ENCODE measurements around the gene TRABD2B.

The TRABD2B gene

GRCh38 chr1:47781171-47781959 is 215.8 kb downstream of the TRABD2B start:
- Histone ChIP-seq H3K4me1 (ENCODE audit: control insufficient read depth, insufficient read depth, low read length, poor library complexity, severe bottlenecking) (no peaks in the 10 kb centered on the region), H3K36me3 (ENCODE audit: control insufficient read depth, insufficient read depth, low read length) (no peaks in the 10 kb centered on the region), H3K4me3 (ENCODE audit: extremely low read depth, insufficient read depth, low read length, poor library complexity, severe bottlenecking) (no peak overlapping the region), H3K27ac (ENCODE audit: low read depth, low read length, severe bottlenecking) (no peak overlapping the region), H3K9me3 (ENCODE audit: control insufficient read depth, low read length) (no peaks in the 10 kb centered on the region)
- WGBS, 2 experiments (ENCODE audit: insufficient coverage in 2 of 2): 93 to 98% methylated on average over 22 of the region's 22 CpGs

- no peaks in the 10 kb centered on the region for H3K36me3 ChIP-seq (ENCODE audit: control insufficient read depth, insufficient read depth, low read length)
- no peaks in the 10 kb centered on the region for H3K9me3 ChIP-seq (ENCODE audit: control insufficient read depth, low read length)
- H3K4me1 ChIP-seq (ENCODE audit: control insufficient read depth, insufficient read depth, low read length, poor library complexity, severe bottlenecking): no peaks in the 10 kb centered on the region
- H3K27ac ChIP-seq (ENCODE audit: low read depth, low read length, severe bottlenecking): no peak overlapping the region
- 89 to 91% methylated on average over 8 of the region's 8 CpGs for WGBS, 2 experiments (ENCODE audit: insufficient coverage in 2 of 2)
- H3K4me3 ChIP-seq (ENCODE audit: extremely low read depth, insufficient read depth, low read length, poor library complexity, severe bottlenecking): no peak overlapping the region
Observed at GRCh38 chr1:47780469-47780995, 216.7 kb downstream of the TRABD2B start.

GRCh38 chr1:47779613-47780012 is 217.6 kb downstream of the TRABD2B start:
- 95 to 97% methylated on average over 3 of the region's 3 CpGs for WGBS, 2 experiments (ENCODE audit: insufficient coverage in 2 of 2)
- H3K9me3 ChIP-seq (ENCODE audit: control insufficient read depth, low read length): no peaks in the 10 kb centered on the region
- no peaks in the 10 kb centered on the region for H3K4me1 ChIP-seq (ENCODE audit: control insufficient read depth, insufficient read depth, low read length, poor library complexity, severe bottlenecking)
- H3K36me3 ChIP-seq (ENCODE audit: control insufficient read depth, insufficient read depth, low read length): peaks cover under 1% of the 10 kb centered on the region
- no peak overlapping the region for H3K4me3 ChIP-seq (ENCODE audit: extremely low read depth, insufficient read depth, low read length, poor library complexity, severe bottlenecking)
- H3K27ac ChIP-seq (ENCODE audit: low read depth, low read length, severe bottlenecking): no peak overlapping the region

GRCh38 chr1:47778280-47778679 is 218.9 kb downstream of the TRABD2B start:
- Histone ChIP-seq H3K4me3 (ENCODE audit: extremely low read depth, insufficient read depth, low read length, poor library complexity, severe bottlenecking) (no peak overlapping the region), H3K9me3 (ENCODE audit: control insufficient read depth, low read length) (no peaks in the 10 kb centered on the region), H3K4me1 (ENCODE audit: control insufficient read depth, insufficient read depth, low read length, poor library complexity, severe bottlenecking) (no peaks in the 10 kb centered on the region), H3K36me3 (ENCODE audit: control insufficient read depth, insufficient read depth, low read length) (peaks cover 6% of the 10 kb centered on the region), H3K27ac (ENCODE audit: low read depth, low read length, severe bottlenecking) (no peak overlapping the region)
- 92 to 97% methylated on average over 5 to 6 of the region's 6 CpGs for WGBS, 2 experiments (ENCODE audit: insufficient coverage in 2 of 2)

GRCh38 chr1:47777322-47777721 is 219.9 kb downstream of the TRABD2B start:
- Histone ChIP-seq H3K36me3 (ENCODE audit: control insufficient read depth, insufficient read depth, low read length) (peaks cover 12% of the 10 kb centered on the region), H3K4me1 (ENCODE audit: control insufficient read depth, insufficient read depth, low read length, poor library complexity, severe bottlenecking) (no peaks in the 10 kb centered on the region), H3K9me3 (ENCODE audit: control insufficient read depth, low read length) (no peaks in the 10 kb centered on the region), H3K27ac (ENCODE audit: low read depth, low read length, severe bottlenecking) (no peak overlapping the region), H3K4me3 (ENCODE audit: extremely low read depth, insufficient read depth, low read length, poor library complexity, severe bottlenecking) (no peak overlapping the region)
- WGBS, 2 experiments (ENCODE audit: insufficient coverage in 2 of 2): 93 to 95% methylated on average over 5 to 6 of the region's 6 CpGs

- no peaks in the 10 kb centered on the region for H3K4me1 ChIP-seq (ENCODE audit: control insufficient read depth, insufficient read depth, low read length, poor library complexity, severe bottlenecking)
- H3K27ac ChIP-seq (ENCODE audit: low read depth, low read length, severe bottlenecking): no peak overlapping the region
- H3K36me3 ChIP-seq (ENCODE audit: control insufficient read depth, insufficient read depth, low read length): peaks cover 12% of the 10 kb centered on the region
- H3K9me3 ChIP-seq (ENCODE audit: control insufficient read depth, low read length): no peaks in the 10 kb centered on the region
- 70 to 74% methylated on average over 4 to 9 of the region's 9 CpGs for WGBS, 2 experiments (ENCODE audit: insufficient coverage in 2 of 2)
- no peak overlapping the region for H3K4me3 ChIP-seq (ENCODE audit: extremely low read depth, insufficient read depth, low read length, poor library complexity, severe bottlenecking)
Observed at GRCh38 chr1:47776667-47777131, 220.5 kb downstream of the TRABD2B start.

GRCh38 chr1:47774986-47775834 is 222.0 kb downstream of the TRABD2B start:
- 87 to 90% methylated on average over 21 to 24 of the region's 24 CpGs for WGBS, 2 experiments (ENCODE audit: insufficient coverage in 2 of 2)
- no peaks in the 10 kb centered on the region for H3K4me1 ChIP-seq (ENCODE audit: control insufficient read depth, insufficient read depth, low read length, poor library complexity, severe bottlenecking)
- H3K4me3 ChIP-seq (ENCODE audit: extremely low read depth, insufficient read depth, low read length, poor library complexity, severe bottlenecking): no peak overlapping the region
- no peak overlapping the region for H3K27ac ChIP-seq (ENCODE audit: low read depth, low read length, severe bottlenecking)
- H3K9me3 ChIP-seq (ENCODE audit: control insufficient read depth, low read length): no peaks in the 10 kb centered on the region
- H3K36me3 ChIP-seq (ENCODE audit: control insufficient read depth, insufficient read depth, low read length): peaks cover 12% of the 10 kb centered on the region

GRCh38 chr1:47772960-47773682 is 224.1 kb downstream of the TRABD2B start:
- WGBS, 2 experiments (ENCODE audit: insufficient coverage in 2 of 2): 92 to 95% methylated on average over 8 of the region's 11 CpGs
- no peak overlapping the region for H3K27ac ChIP-seq (ENCODE audit: low read depth, low read length, severe bottlenecking)
- peaks cover 12% of the 10 kb centered on the region for H3K36me3 ChIP-seq (ENCODE audit: control insufficient read depth, insufficient read depth, low read length)
- no peak overlapping the region for H3K4me3 ChIP-seq (ENCODE audit: extremely low read depth, insufficient read depth, low read length, poor library complexity, severe bottlenecking)
- no peaks in the 10 kb centered on the region for H3K9me3 ChIP-seq (ENCODE audit: control insufficient read depth, low read length)
- H3K4me1 ChIP-seq (ENCODE audit: control insufficient read depth, insufficient read depth, low read length, poor library complexity, severe bottlenecking): no peaks in the 10 kb centered on the region

GRCh38 chr1:47772281-47772680 is 224.9 kb downstream of the TRABD2B start:
- 92 to 97% methylated on average over 10 to 11 of the region's 11 CpGs for WGBS, 2 experiments (ENCODE audit: insufficient coverage in 2 of 2)
- H3K4me1 ChIP-seq (ENCODE audit: control insufficient read depth, insufficient read depth, low read length, poor library complexity, severe bottlenecking): no peaks in the 10 kb centered on the region
- no peak overlapping the region for H3K27ac ChIP-seq (ENCODE audit: low read depth, low read length, severe bottlenecking)
- peaks cover 12% of the 10 kb centered on the region for H3K36me3 ChIP-seq (ENCODE audit: control insufficient read depth, insufficient read depth, low read length)
- no peaks in the 10 kb centered on the region for H3K9me3 ChIP-seq (ENCODE audit: control insufficient read depth, low read length)
- H3K4me3 ChIP-seq (ENCODE audit: extremely low read depth, insufficient read depth, low read length, poor library complexity, severe bottlenecking): no peak overlapping the region

GRCh38 chr1:47771751-47772150 is 225.4 kb downstream of the TRABD2B start:
- Histone ChIP-seq H3K36me3 (ENCODE audit: control insufficient read depth, insufficient read depth, low read length) (peaks cover 12% of the 10 kb centered on the region), H3K9me3 (ENCODE audit: control insufficient read depth, low read length) (no peaks in the 10 kb centered on the region), H3K4me3 (ENCODE audit: extremely low read depth, insufficient read depth, low read length, poor library complexity, severe bottlenecking) (no peak overlapping the region), H3K4me1 (ENCODE audit: control insufficient read depth, insufficient read depth, low read length, poor library complexity, severe bottlenecking) (no peaks in the 10 kb centered on the region), H3K27ac (ENCODE audit: low read depth, low read length, severe bottlenecking) (no peak overlapping the region)
- WGBS, 2 experiments (ENCODE audit: insufficient coverage in 2 of 2): 91 to 93% methylated on average over 5 to 12 of the region's 13 CpGs
